ENCODE data around the gene CEACAM18. TPM values are rescaled to one million over a fixed set of nuclear protein-coding genes. Genes with fewer than 3 reads are reported as not detected.
A peak's percentile ranks its signal among the peaks of the same experiment; 100 is the strongest.
"Not testable (repeated sequence)": the region's sequence is repeated elsewhere in the genome, so short reads cannot be mapped to it uniquely, and the experiment has no call there.

The CEACAM18 gene
- not detected in 2 replicates for total RNA-seq (2014; rRNA removed; shearing (Covaris generic); ENCODE audit: low replicate concordance)

- DNase-seq (ENCODE audit: low read depth), result no peak
- in situ Hi-C loops (cut with HindIII; ENCODE audit: low pct_unique_long_range_greater_than_20kb, low sequenced_read_pairs), result no loop called here
These were observed at the start of gene CEACAM18 for GRCh38 chr19:51478381-51479234. Gene CEACAM18 (plus strand): TSS chr19:51478539.

GRCh38 chr19:51430221-51430620 lies 48.1 kb upstream of the CEACAM18 start:
- no peak for DNase-seq (ENCODE audit: low read depth)
- in situ Hi-C loops (cut with HindIII; ENCODE audit: low pct_unique_long_range_greater_than_20kb, low sequenced_read_pairs), result no loop called here

- in situ Hi-C loops (cut with HindIII; ENCODE audit: low pct_unique_long_range_greater_than_20kb, low sequenced_read_pairs), result no loop called here
These were observed 47.2 kb upstream of the CEACAM18 start for GRCh38 chr19:51431124-51431523.

GRCh38 chr19:51433043-51433442 lies 45.3 kb upstream of the CEACAM18 start:
- DNase-seq (ENCODE audit: low read depth), result no peak
- in situ Hi-C loops (cut with HindIII; ENCODE audit: low pct_unique_long_range_greater_than_20kb, low sequenced_read_pairs), result no loop called here

More at GRCh38 chr19:51431124-51431523, 47.2 kb upstream of the CEACAM18 start:
- DNase-seq (ENCODE audit: low read depth), result no peak

GRCh38 chr19:51434456-51434855 lies 43.9 kb upstream of the CEACAM18 start:
- in situ Hi-C loops (cut with HindIII; ENCODE audit: low pct_unique_long_range_greater_than_20kb, low sequenced_read_pairs), result no loop called here

GRCh38 chr19:51439021-51439465 lies 39.3 kb upstream of the CEACAM18 start:
- in situ Hi-C loops (cut with HindIII; ENCODE audit: low pct_unique_long_range_greater_than_20kb, low sequenced_read_pairs), result no loop called here
- DNase-seq (ENCODE audit: low read depth), result no peak

More at GRCh38 chr19:51434456-51434855, 43.9 kb upstream of the CEACAM18 start:
- no peak for DNase-seq (ENCODE audit: low read depth)

- in situ Hi-C loops (cut with HindIII; ENCODE audit: low pct_unique_long_range_greater_than_20kb, low sequenced_read_pairs), result no loop called here
- DNase-seq (ENCODE audit: low read depth), result no peak
These were observed 38.3 kb upstream of the CEACAM18 start for GRCh38 chr19:51440052-51440451.

- in situ Hi-C loops (cut with HindIII; ENCODE audit: low pct_unique_long_range_greater_than_20kb, low sequenced_read_pairs), result no loop called here
- peak; percentile 58 for DNase-seq (ENCODE audit: low read depth)
These were observed 37.4 kb upstream of the CEACAM18 start for GRCh38 chr19:51440846-51441409.

- peak; percentile 70 for DNase-seq (ENCODE audit: low read depth)
- in situ Hi-C loops (cut with HindIII; ENCODE audit: low pct_unique_long_range_greater_than_20kb, low sequenced_read_pairs), result no loop called here
These were observed 36.6 kb upstream of the CEACAM18 start for GRCh38 chr19:51441410-51442390.

GRCh38 chr19:51447510-51447909 lies 30.8 kb upstream of the CEACAM18 start:
- DNase-seq (ENCODE audit: low read depth); in situ Hi-C loops (cut with HindIII; ENCODE audit: low pct_unique_long_range_greater_than_20kb, low sequenced_read_pairs): not testable (repeated sequence)

- DNase-seq (ENCODE audit: low read depth), result no peak
- in situ Hi-C loops (cut with HindIII; ENCODE audit: low pct_unique_long_range_greater_than_20kb, low sequenced_read_pairs), result no loop called here
These were observed 30.3 kb upstream of the CEACAM18 start for GRCh38 chr19:51448011-51448410.

- no peak for DNase-seq (ENCODE audit: low read depth)
- in situ Hi-C loops (cut with HindIII; ENCODE audit: low pct_unique_long_range_greater_than_20kb, low sequenced_read_pairs), result no loop called here
These were observed 29.8 kb upstream of the CEACAM18 start for GRCh38 chr19:51448411-51449016.

- in situ Hi-C loops (cut with HindIII; ENCODE audit: low pct_unique_long_range_greater_than_20kb, low sequenced_read_pairs), result no loop called here
- no peak for DNase-seq (ENCODE audit: low read depth)
These were observed 27.5 kb upstream of the CEACAM18 start for GRCh38 chr19:51450730-51451307.

GRCh38 chr19:51456541-51457290 lies 21.6 kb upstream of the CEACAM18 start:
- in situ Hi-C loops (cut with HindIII; ENCODE audit: low pct_unique_long_range_greater_than_20kb, low sequenced_read_pairs), result no loop called here
- no peak for DNase-seq (ENCODE audit: low read depth)

- in situ Hi-C loops (cut with HindIII; ENCODE audit: low pct_unique_long_range_greater_than_20kb, low sequenced_read_pairs), result no loop called here
- no peak for DNase-seq (ENCODE audit: low read depth)
These were observed 20.9 kb upstream of the CEACAM18 start for GRCh38 chr19:51457351-51458013.

- in situ Hi-C loops (cut with HindIII; ENCODE audit: low pct_unique_long_range_greater_than_20kb, low sequenced_read_pairs), result no loop called here
- no peak for DNase-seq (ENCODE audit: low read depth)
These were observed 20.2 kb upstream of the CEACAM18 start, which contains the start of gene SIGLEC8 for GRCh38 chr19:51458051-51458645. Gene SIGLEC8 (minus strand): TSS chr19:51458454. CDS start chr19:51458387, 67 bp downstream.

Measured in Caki2 (cell line).